T-cell (primary cell): ENCODE measurements around the gene DAZL. TPM values are rescaled to one million over a fixed set of nuclear protein-coding genes. Genes with fewer than 3 reads are reported as not detected.

Source experiments
- ATAC-seq, 4 experiments: fragments of 200-7000 bp in 3 of 4; fragments of 150-1000 bp in 1 of 4; cut with Tn5 transposase; replicated peaks in 1 of 4; 1 replicate in 3 of 4; 2 replicates in 1 of 4; pipeline ENCODE4 v1.10.0; 2021; ENCODE audit warnings: moderate library complexity in 3 of 4, mild to moderate bottlenecking in 2 of 4, moderate number of reproducible peaks in 1 of 4
- CTCF ChIA-PET, 2 donors: fragments of 300-600 bp; sonication (Branson Sonifier 250); formaldehyde crosslinking; loops; one replicate each; lab custom pipeline; 2022; ENCODE audit warnings: antibody characterized with exemption in 2 of 2; lab: Charles Lee
- POLR2A ChIA-PET, 2 donors: fragments of 300-600 bp; sonication (Branson Sonifier 250); formaldehyde crosslinking; loops; one replicate each; lab custom pipeline; 2022; ENCODE audit warnings: antibody characterized with exemption in 2 of 2; lab: Charles Lee
- DNase-seq, 35 experiments: peaks; one replicate each; pipeline versions ENCODE4 v3.0.0 to v3.0.0-alpha.2; 2013 to 2023
- H3K27ac ChIP-seq: one replicate; pipeline ENCODE4 v1.5.1; 2013; ENCODE audit warnings: low read length
- H3K27me3 ChIP-seq, 2 experiments: replicated peaks in 1 of 2; 1 replicate in 1 of 2; 2 replicates in 1 of 2; pipeline versions ENCODE4 v1.6.1 to v1.7.0; 2013; ENCODE audit warnings: low read length in 1 of 2, mixed read lengths in 1 of 2; ENCODE audit not compliant: control insufficient read depth in 2 of 2, insufficient read depth in 2 of 2; ENCODE audit errors: extremely low read depth in 1 of 2
- H3K36me3 ChIP-seq, 2 donors: 1 replicate in 1 of 2; 2 replicates in 1 of 2; pipeline versions ENCODE4 v1.6.1 to v1.7.0; 2013; ENCODE audit warnings: low read length in 1 of 2; ENCODE audit not compliant: control insufficient read depth in 2 of 2, insufficient read depth in 1 of 2; ENCODE audit errors: extremely low read depth in 1 of 2
- H3K4me1 ChIP-seq, 2 experiments: 1 replicate in 1 of 2; 2 replicates in 1 of 2; pipeline versions ENCODE4 v1.6.1 to v1.7.0; 2013; ENCODE audit warnings: low read length in 2 of 2, mixed read lengths in 1 of 2; ENCODE audit not compliant: insufficient read depth in 2 of 2, control insufficient read depth in 1 of 2; ENCODE audit errors: extremely low read depth in 1 of 2
- H3K4me3 ChIP-seq, 2 donors: 1 replicate in 1 of 2; 2 replicates in 1 of 2; pipeline versions ENCODE4 v1.5.1 to v1.7.0; 2013; ENCODE audit warnings: mild to moderate bottlenecking in 2 of 2, low read length in 1 of 2, moderate library complexity in 1 of 2; ENCODE audit not compliant: control insufficient read depth in 1 of 2; ENCODE audit errors: extremely low read depth in 1 of 2
- H3K9me3 ChIP-seq: 2 replicates; pipeline ENCODE4 v1.7.0; 2013
- H3K27ac Mint-ChIP-seq, 2 donors: one replicate each; pipeline ENCODE4 v1.8.0; 2020 to 2021; ENCODE audit warnings: mild to moderate bottlenecking in 2 of 2, mixed read lengths in 2 of 2
- H3K27me3 Mint-ChIP-seq, 2 donors: one replicate each; pipeline ENCODE4 v1.8.0; 2021 to 2022; ENCODE audit warnings: mixed read lengths in 2 of 2
- H3K36me3 Mint-ChIP-seq: one replicate; pipeline ENCODE4 v1.8.0; 2021; ENCODE audit warnings: mixed read lengths
- H3K4me1 Mint-ChIP-seq, 3 donors: one replicate each; pipeline ENCODE4 v1.8.0; 2020 to 2022; ENCODE audit warnings: mixed read lengths in 3 of 3, mild to moderate bottlenecking in 1 of 3
- H3K4me3 Mint-ChIP-seq, 3 donors: one replicate each; pipeline ENCODE4 v1.8.0; 2020 to 2022; ENCODE audit warnings: mild to moderate bottlenecking in 3 of 3, mixed read lengths in 3 of 3, moderate library complexity in 3 of 3
- H3K9me3 Mint-ChIP-seq, 3 donors: one replicate each; pipeline ENCODE4 v1.8.0; 2020 to 2022; ENCODE audit warnings: mixed read lengths in 3 of 3
- WGBS: methylation state at CpG from one replicate; pipeline ENCODE4 v1.1.5; 2013; ENCODE audit warnings: missing lambda C conversion rate; ENCODE audit not compliant: insufficient coverage; 5-methylcytosine and 5-hydroxymethylcytosine counted together
- total RNA-seq, 35 experiments: library from RNA in 6 of 35; stranded (reverse) in 6 of 35; fragments of 120-200 nt in 1 of 35; gene quantifications; one replicate each; pipeline versions ENCODE4 v1.2.1 to v1.2.4 and lab custom pipeline; 2013 to 2026

DAZL gene
- total RNA-seq, 5 donors from 2014 or later (not counting 1 experiment from before 2014, with no cell fraction given), result not detected

- Mint-ChIP-seq H3K4me1 (peaks cover 12 to 20% (median 19%) of the 10 kb centered on the region in 3 donors), H3K27me3 (no peaks in the 10 kb centered on the region), H3K27ac (no peak overlapping the region), H3K9me3 (no peaks in the 10 kb centered on the region), H3K36me3 (no peaks in the 10 kb centered on the region), H3K4me3 (no peak overlapping the region)
- Histone ChIP-seq H3K4me1 (peaks cover 0 to 2% of the 10 kb centered on the region in 2 experiments), H3K27ac (no peak overlapping the region), H3K4me3 (no peak overlapping the region), H3K27me3 (no peaks in the 10 kb centered on the region), H3K36me3 (no peaks in the 10 kb centered on the region), H3K9me3 (no peaks in the 10 kb centered on the region)
- no CpG with 5 or more reads among the region's 7 CpGs for WGBS
- ATAC-seq (peak in 3 of 4 experiments; percentile 43 to 61 (median 56)), DNase-seq (peak; percentile 44 to 92 (median 77))
- ChIA-PET POLR2A (no interaction called here), CTCF (interaction anchor here (0.6 to 3.8 kb wide), 23 partner anchors 17 to 1240 kb away, joined by 3 to 24 read pairs (median 4); no protein-coding TSS in a partner anchor)
Observed at GRCh38 chr3:16600780-16601536, 4.3 kb downstream of the DAZL start.

GRCh38 chr3:16599694-16600093 lies 5.5 kb downstream of the DAZL start:
- POLR2A ChIA-PET, result interaction anchor here in 1 of 2 donors (0.8 kb wide), 1 partner anchor 696 kb away, joined by 3 read pairs; no protein-coding TSS in a partner anchor
- no peaks in the 10 kb centered on the region for H3K9me3 Mint-ChIP-seq
- no peak overlapping the region for H3K27ac Mint-ChIP-seq
- no peaks in the 10 kb centered on the region for H3K27me3 Mint-ChIP-seq
- CTCF ChIA-PET, result interaction anchor here (0.6 to 3.8 kb wide), 12 partner anchors 7 to 1242 kb away, joined by 3 to 24 read pairs (median 4); no protein-coding TSS in a partner anchor
- H3K4me3 ChIP-seq, result no peak overlapping the region
- H3K36me3 Mint-ChIP-seq, result no peaks in the 10 kb centered on the region
- DNase-seq, result peak in 1 of 35 experiments; percentile 8
- H3K4me1 Mint-ChIP-seq, result peaks cover 14 to 24% (median 20%) of the 10 kb centered on the region in 3 donors
- no peak overlapping the region for H3K27ac ChIP-seq
- H3K9me3 ChIP-seq, result no peaks in the 10 kb centered on the region
- WGBS, result no CpG with 5 or more reads among the region's 3 CpGs
- H3K4me1 ChIP-seq, result peaks cover 0 to 2% of the 10 kb centered on the region in 2 experiments
- H3K4me3 Mint-ChIP-seq, result no peak overlapping the region
- no peak for ATAC-seq
- no peaks in the 10 kb centered on the region for H3K36me3 ChIP-seq
- no peaks in the 10 kb centered on the region for H3K27me3 ChIP-seq

GRCh38 chr3:16596352-16597032 lies 8.7 kb downstream of the DAZL start:
- no peaks in the 10 kb centered on the region for H3K27me3 Mint-ChIP-seq
- no peak overlapping the region for H3K4me3 Mint-ChIP-seq
- no peak overlapping the region for H3K27ac Mint-ChIP-seq

GRCh38 chr3:16595778-16596177 lies 9.4 kb downstream of the DAZL start:
- no CpG with 5 or more reads among the region's 3 CpGs for WGBS
- no peak overlapping the region for H3K27ac Mint-ChIP-seq
- ChIA-PET CTCF (interaction anchor here (0.6 to 1.5 kb wide), 4 partner anchors 24 to 1152 kb away, joined by 3 to 5 read pairs (median 3); no protein-coding TSS in a partner anchor), POLR2A (no interaction called here)
- no peak overlapping the region for H3K4me3 ChIP-seq
- peaks cover 0 to 3% of the 10 kb centered on the region in 2 donors for H3K27me3 Mint-ChIP-seq
- no peaks in the 10 kb centered on the region for H3K27me3 ChIP-seq
- no peaks in the 10 kb centered on the region for H3K36me3 ChIP-seq
- H3K9me3 ChIP-seq, result no peaks in the 10 kb centered on the region
- ATAC-seq, result no peak
- peaks cover 0 to 2% of the 10 kb centered on the region in 2 experiments for H3K4me1 ChIP-seq
- no peaks in the 10 kb centered on the region for H3K9me3 Mint-ChIP-seq
- H3K4me1 Mint-ChIP-seq, result peaks cover 14 to 21% (median 18%) of the 10 kb centered on the region in 3 donors
- H3K4me3 Mint-ChIP-seq, result no peak overlapping the region
- no peaks in the 10 kb centered on the region for H3K36me3 Mint-ChIP-seq
- no peak for DNase-seq
- no peak overlapping the region for H3K27ac ChIP-seq

More at GRCh38 chr3:16596352-16597032, 8.7 kb downstream of the DAZL start:
- H3K36me3 Mint-ChIP-seq, result no peaks in the 10 kb centered on the region
- no peaks in the 10 kb centered on the region for H3K9me3 Mint-ChIP-seq
- Histone ChIP-seq H3K4me1 (peaks cover 0 to 2% of the 10 kb centered on the region in 2 experiments), H3K4me3 (no peak overlapping the region), H3K9me3 (no peaks in the 10 kb centered on the region), H3K36me3 (no peaks in the 10 kb centered on the region), H3K27ac (no peak overlapping the region), H3K27me3 (no peaks in the 10 kb centered on the region)
- peaks cover 14 to 24% (median 20%) of the 10 kb centered on the region in 3 donors for H3K4me1 Mint-ChIP-seq
- POLR2A ChIA-PET, result no interaction called here
- 0% methylated on average over 1 of the region's 5 CpGs for WGBS
- DNase-seq (no peak), ATAC-seq (no peak)
- CTCF ChIA-PET, result interaction anchor here in 1 of 2 donors (0.6 to 1.5 kb wide), 3 partner anchors 305 to 1151 kb away, joined by 3 read pairs; no protein-coding TSS in a partner anchor

DNA sequence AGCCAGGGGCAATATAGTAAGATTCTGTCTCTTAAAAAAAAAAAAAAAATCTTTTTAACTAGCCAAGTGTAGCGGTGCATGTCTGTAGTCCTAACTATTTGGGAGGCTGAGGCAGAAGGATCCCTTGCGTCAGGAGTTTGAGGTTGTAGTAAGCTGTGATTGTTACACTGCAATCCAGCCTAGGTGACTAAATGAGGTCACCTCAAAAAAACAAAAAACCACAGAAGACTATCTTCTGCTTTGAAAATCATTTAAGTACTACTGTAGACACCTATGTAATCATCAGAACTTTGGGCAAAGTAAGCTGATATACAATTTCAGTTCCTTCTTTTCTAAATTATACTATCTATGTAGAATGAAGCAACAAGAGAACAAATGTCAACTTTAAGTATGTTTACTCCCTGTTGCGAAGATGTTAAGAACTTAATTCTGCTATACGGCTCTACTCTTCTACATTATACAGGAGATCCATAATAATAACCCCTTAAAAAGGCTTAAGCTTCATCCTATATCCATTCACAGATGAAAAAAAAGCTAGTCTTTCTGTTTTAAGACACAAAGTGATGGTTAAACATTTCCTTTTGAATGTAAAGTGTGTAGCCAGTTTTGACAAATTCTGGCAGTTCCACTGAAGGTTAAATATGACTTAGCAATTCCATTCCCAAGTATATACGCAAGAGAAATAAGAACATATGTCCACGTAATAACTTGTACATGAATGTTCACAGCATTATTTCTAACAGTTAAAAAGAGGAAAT lies 15.2 kb downstream of the DAZL start:
- no peaks in the 10 kb centered on the region for H3K36me3 ChIP-seq
- ChIA-PET CTCF (interaction anchor here in 1 of 2 donors (0.7 kb wide), 1 partner anchor 457 kb away, joined by 3 read pairs; no protein-coding TSS in a partner anchor), POLR2A (no interaction called here)
- DNase-seq (no peak), ATAC-seq (no peak)
- H3K4me3 ChIP-seq, result no peak overlapping the region
- no peaks in the 10 kb centered on the region for H3K27me3 ChIP-seq
- no CpG with 5 or more reads among the region's 6 CpGs for WGBS
- H3K27ac ChIP-seq, result no peak overlapping the region
- H3K4me1 ChIP-seq, result no peaks in the 10 kb centered on the region
- Mint-ChIP-seq H3K4me1 (peaks cover 0 to 7% (median 3%) of the 10 kb centered on the region in 3 donors), H3K27ac (no peak overlapping the region), H3K9me3 (no peaks in the 10 kb centered on the region), H3K4me3 (no peak overlapping the region), H3K27me3 (peaks cover 0 to 3% of the 10 kb centered on the region in 2 donors), H3K36me3 (no peaks in the 10 kb centered on the region)
- no peaks in the 10 kb centered on the region for H3K9me3 ChIP-seq

GRCh38 chr3:16589120-16589519 lies 16.1 kb downstream of the DAZL start:
- DNase-seq (no peak), ATAC-seq (no peak)
- H3K36me3 Mint-ChIP-seq, result no peaks in the 10 kb centered on the region
- H3K9me3 Mint-ChIP-seq, result no peaks in the 10 kb centered on the region
- Histone ChIP-seq H3K27me3 (no peaks in the 10 kb centered on the region), H3K4me3 (no peak overlapping the region), H3K36me3 (no peaks in the 10 kb centered on the region), H3K27ac (no peak overlapping the region), H3K4me1 (no peaks in the 10 kb centered on the region), H3K9me3 (no peaks in the 10 kb centered on the region)
- H3K4me3 Mint-ChIP-seq, result no peak overlapping the region
- H3K4me1 Mint-ChIP-seq, result peaks cover 0 to 7% (median 3%) of the 10 kb centered on the region in 3 donors
- WGBS, result no CpG with 5 or more reads among the region's 1 CpG
- H3K27ac Mint-ChIP-seq, result no peak overlapping the region
- ChIA-PET POLR2A (no interaction called here), CTCF (no interaction called here)
- peaks cover 0 to 3% of the 10 kb centered on the region in 2 donors for H3K27me3 Mint-ChIP-seq
